HG03442 (cell line): ENCODE measurements around the gene IFRD1.
A peak's percentile ranks its signal among the peaks of the same experiment; 100 is the strongest.

Experiments used
- ATAC-seq: cut with Tn5 transposase; IDR thresholded peaks from one replicate; pipeline ENCODE4 v1.9.1; 2021; ENCODE audit warnings: mild to moderate bottlenecking, moderate library complexity; ENCODE audit not compliant: unreplicated experiment

IFRD1 gene

DNA sequence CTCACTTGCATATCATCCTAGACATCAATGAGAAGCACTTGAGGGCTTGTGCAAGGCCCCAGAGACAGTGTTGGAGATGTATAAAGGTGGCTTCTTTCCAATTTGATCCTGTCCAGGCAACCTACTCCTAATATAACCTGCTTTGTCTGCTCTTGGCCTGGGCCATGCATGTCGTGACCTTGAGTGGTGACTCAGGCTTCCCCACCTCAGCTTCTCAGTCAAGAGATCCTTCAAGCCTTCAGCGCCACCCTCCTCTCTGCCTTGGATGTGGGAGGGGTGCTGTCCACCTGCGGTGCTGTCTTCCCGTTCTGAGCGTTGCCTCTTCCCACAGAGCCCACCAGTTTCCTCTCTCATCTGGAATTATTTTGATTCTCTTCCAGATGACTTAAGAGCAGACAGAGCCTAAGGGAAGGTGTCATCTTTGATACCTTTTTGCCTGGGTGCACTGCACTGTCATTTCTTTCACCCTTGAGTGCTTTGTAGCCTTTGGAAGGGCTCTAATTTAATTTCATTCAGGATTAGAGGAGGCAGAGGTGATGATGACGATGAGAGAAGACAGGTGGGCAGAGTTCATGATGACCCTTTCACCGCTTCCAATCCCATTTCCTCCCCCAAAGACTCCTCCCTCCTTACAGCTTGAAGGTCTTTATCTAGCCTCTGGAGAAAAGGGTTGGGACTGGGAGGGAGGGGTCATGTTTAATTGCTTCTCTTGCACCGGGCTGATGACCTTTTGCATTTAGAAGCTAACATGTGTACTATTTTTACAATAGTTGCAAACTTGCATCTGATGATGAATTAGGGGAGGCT lies 37.4 kb downstream of the IFRD1 start:
- no peak for ATAC-seq

DNA sequence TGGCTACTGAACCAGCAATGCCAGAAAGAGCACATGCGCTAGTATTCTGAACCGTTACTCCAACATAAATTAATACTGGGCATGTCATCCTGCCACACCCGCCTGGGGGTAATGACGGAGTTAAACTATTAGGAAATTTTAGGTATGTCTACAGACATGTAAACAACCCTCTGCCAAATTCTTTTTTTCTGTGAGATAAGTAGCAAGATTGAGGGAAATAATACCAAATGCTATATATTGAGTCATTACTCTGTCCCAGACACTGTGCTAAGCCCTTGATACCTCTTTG lies 37.9 kb downstream of the IFRD1 start:
- no peak for ATAC-seq

DNA sequence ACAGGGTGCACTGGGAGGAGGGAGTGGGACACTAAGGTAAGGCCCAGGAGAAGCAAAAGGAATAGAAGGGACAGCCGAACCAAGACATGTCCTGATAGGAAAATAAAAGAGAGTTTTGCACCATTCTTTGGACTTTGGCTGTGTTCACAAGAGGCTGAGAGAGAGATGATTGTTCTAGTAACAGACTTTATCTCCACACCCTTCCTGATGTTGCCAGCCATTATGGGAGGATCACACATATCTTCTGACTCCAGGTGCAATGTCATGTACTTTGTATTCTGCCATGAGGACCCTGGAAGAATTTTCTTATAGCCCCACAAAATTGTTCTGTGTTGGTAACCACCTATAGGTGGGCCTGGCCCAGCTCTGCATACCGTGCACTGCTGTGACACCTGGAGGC lies 41.9 kb downstream of the IFRD1 start:
- no peak for ATAC-seq

DNA sequence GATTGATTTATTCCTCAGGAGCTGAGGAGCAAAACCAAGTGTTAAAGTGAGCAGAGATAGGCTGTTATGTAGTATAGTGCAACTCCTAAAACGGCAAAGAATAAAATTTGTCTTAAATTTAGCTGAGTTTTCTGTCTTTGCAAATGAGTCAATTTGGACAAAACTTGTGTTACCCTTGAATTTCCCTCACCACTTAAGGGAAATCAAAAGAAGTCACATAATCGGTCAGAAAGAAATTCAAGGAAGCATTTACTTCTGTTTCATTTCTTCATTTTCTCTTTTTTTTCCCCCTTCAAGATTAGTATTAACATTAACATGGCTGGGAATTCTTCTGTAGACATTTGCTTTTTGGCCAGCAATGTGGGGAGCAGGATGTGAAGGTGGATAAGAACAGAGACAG lies 44.4 kb downstream of the IFRD1 start:
- ATAC-seq, result no peak

DNA sequence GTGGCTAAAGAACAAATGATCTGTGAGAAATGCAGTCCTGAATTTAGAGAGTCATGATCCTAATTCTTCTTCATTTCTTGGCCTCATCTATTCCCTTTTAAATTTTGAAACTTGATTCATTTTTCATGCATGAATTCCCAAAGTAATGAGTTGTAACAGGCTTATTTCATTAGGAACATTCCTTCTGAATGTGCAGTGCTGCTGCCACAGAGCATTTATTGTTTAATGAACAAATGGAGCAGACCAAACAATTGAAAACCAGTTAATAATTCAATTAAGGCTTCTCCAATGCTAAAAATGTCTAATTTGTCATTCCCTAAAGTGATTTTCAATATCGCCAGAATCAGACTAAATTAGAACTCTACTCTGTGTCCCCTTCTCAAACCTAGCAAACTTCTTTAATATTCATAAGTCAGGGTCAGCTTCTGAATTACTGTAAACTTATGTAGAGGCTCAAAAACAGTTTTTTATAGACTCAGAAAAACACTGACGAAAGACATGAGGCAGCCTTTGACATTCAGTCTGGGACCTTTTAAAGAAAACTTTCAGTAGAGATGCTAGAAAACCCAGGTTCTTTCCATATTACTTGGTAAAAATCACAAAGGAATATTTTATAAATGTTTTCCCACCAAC lies 45.0 kb downstream of the IFRD1 start:
- ATAC-seq, result no peak

GRCh38 chr7:112495810-112496462 lies 45.7 kb downstream of the IFRD1 start:
- peak; percentile 67 for ATAC-seq

- ATAC-seq, result peak; percentile 72
These were observed 47.2 kb downstream of the IFRD1 start for GRCh38 chr7:112497481-112497880.

- no peak for ATAC-seq
These were observed 50.4 kb downstream of the IFRD1 start for GRCh38 chr7:112500619-112501018.

GRCh38 chr7:112501801-112502503 lies 51.7 kb downstream of the IFRD1 start:
- no peak for ATAC-seq

DNA sequence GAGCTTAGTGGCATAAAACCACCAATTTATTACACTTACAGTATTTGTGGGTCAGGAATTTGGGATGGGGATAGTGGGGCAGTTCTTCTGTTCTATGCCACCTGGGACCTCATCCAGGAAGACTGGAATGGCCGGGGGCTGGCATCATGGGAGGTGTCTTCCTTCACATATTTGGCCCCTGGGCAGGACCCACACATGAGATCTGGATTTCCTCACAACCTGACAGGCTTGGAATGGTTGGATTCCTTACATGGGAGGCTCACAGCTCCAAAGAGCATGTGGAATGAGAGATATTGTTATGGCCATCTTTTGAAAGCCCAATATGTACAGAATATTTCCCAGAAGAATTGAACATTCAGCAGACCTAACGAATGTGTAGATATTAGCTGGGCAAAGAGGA lies 52.4 kb downstream of the IFRD1 start:
- no peak for ATAC-seq

- ATAC-seq, result no peak
These were observed 53.2 kb downstream of the IFRD1 start for GRCh38 chr7:112503361-112503972.

- no peak for ATAC-seq
These were observed 53.9 kb downstream of the IFRD1 start for GRCh38 chr7:112504093-112504695.

DNA sequence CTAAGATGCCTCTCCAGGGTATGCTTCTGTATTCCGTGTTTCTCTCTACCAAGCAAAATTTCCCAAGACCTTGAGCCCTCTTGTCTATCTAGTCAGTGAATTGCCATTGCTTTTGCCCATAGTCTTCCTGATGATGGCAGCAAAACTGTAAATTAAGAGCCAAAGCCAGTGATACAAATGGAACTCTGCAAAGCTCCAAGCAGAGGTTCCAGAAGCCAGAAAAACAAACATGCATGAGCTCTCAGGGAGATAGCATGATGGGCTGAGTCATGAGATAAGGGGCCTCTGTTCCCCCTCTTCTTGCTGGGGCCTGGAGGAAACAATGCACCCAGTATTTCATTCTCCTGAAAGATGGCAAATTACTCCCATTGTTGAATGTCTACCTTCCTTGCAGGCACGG lies 55.2 kb downstream of the IFRD1 start:
- ATAC-seq, result no peak

DNA sequence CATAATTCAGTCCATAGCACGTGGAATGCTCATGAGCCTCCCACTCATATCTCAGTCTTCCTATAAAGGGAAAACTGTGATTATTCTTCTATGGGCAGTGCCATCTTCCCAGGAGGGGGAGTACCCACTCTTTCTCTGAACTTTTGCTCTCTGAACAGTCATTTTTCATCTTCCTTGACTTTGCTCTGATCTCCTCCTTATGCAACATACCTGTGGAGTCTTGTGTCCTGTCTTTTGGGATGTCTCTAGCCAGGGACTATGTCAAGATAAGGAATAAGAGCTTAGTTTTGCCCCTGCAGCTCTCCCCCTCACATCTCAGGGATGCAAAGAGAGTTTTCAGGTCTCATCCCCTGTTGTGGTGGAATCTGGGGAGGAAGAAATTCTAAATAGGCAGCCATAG lies 58.1 kb downstream of the IFRD1 start:
- no peak for ATAC-seq

DNA sequence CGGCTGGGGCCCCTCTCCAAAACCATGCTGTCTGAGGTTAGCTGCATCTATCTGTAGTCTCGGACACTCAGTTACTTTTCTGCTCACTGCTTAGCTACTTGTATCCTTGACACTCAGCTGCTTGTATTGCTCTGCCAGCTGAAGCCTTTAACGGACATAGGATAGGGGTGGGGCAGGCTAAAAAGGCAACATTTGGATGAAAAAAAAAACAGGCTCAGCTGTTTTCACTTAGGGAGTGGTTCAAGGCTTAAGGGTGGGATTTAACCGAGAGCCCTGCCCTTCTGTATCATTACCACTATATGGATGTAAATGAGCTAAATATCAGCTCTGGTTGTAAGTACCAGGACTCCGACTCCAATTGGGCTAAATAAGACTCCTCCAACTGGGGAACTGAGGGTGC lies 59.1 kb downstream of the IFRD1 start:
- ATAC-seq, result no peak

GRCh38 chr7:112510001-112510742 lies 59.9 kb downstream of the IFRD1 start:
- ATAC-seq, result peak; percentile 63

DNA sequence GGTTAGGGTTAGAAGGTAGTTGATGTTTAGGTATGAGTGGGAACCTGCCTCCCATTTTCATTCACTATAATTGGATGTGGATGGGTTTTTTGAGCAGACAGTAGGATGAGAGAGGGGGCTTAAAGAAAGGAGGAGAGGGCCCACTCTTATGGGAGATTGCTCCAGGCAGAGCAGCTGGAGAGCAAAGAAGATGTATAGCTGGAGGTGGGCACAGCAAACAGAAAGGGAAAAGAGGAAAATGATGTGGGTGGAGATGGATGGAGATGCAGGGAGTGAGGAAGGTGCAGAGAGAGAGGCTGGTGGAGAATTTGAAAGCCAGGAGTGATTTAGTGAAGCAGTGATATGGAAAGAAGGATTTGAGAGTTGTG lies 60.5 kb downstream of the IFRD1 start:
- ATAC-seq, result no peak

GRCh38 chr7:112511451-112512202 lies 61.4 kb downstream of the IFRD1 start:
- ATAC-seq, result no peak

DNA sequence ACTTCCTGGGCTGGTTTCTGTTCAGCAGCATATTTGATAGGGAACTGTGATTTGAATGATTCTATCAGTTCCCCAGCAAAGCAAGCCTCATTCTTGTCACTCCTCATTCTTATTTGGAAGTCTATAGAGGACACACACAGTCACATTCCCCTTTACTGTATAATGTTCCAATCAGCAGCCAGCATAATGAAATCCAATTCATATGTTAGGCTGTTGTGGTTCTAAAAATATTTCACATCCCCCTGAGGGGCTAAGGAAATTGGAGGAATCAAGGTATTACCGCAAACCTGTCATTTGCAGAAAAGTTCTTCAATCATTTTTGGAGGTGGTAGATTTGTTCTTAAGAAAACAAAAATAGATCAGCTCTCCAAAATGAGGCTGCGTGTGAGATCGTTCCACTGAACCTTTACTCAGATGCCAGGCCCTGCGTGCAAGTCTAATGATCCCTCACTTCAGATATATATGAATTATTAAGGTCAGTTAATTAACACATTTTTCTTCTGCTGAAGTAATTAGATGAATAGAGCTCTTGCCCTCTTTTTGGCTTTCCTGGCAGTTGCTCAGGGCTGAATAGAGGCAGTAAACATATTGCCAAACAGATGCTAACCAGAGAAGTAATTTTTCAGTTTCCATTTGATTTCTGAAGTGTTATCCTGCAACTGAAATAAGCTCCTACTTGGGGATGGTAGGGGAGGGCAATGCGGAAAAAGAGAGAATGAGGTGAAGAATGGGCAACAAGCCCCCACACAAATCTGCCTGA lies 62.4 kb downstream of the IFRD1 start:
- ATAC-seq, result no peak
